ENCODE measurements around the gene FBN1. TPM values are rescaled to one million over a fixed set of nuclear protein-coding genes. Genes with fewer than 3 reads are reported as not detected.

Gene FBN1
- total RNA-seq, 1 experiment from 2014 or later: 6.7 TPM

DNA sequence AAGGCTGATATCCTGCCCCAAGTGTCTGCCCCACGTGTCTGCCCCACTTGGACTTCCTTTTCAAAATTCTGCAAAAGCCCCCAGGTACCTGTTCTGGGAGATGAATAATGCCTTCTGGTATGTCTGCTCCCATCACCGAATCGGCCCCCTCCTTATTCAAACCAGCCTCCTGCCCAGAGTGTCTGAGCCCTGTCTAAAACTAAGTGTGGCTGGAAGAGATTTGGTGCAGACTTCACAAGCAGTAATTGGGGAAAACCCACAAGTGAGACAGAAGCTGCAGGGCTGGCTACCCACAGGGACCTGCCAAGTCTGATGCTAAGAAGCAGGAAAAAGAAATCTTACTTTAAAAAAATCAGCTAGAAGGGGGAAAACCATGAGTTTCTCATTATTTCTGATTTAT is 229.2 kb downstream of the FBN1 start:
- Histone ChIP-seq H3K27ac (ENCODE audit: low read length) (peak overlapping the region; percentile 92; the same call in 1 of the 2 replicates), H3K9me2 (replicated peaks; ENCODE audit: low read length) (no peaks in the 10 kb centered on the region), H3K4me1 (ENCODE audit: insufficient read depth, low read length) (peaks cover 26% of the 10 kb centered on the region), H3K27me3 (ENCODE audit: low read length) (no peaks in the 10 kb centered on the region), H3K9me3 (ENCODE audit: low read length) (no peaks in the 10 kb centered on the region), H3K36me3 (ENCODE audit: low read depth, low read length) (no peaks in the 10 kb centered on the region), H2AFZ (ENCODE audit: low read length) (no peak overlapping the region), H3F3A (ENCODE audit: low read length, unreplicated experiment) (no peaks in the 10 kb centered on the region), H3K79me2 (ENCODE audit: low read length) (no peaks in the 10 kb centered on the region), H4K20me1 (ENCODE audit: low read length) (no peaks in the 10 kb centered on the region), H3K9ac (ENCODE audit: low read length) (no peak overlapping the region), H3K4me3 (ENCODE audit: low read length) (no peak overlapping the region), H3K4me2 (ENCODE audit: low read length) (no peak overlapping the region)
- no peak for ATAC-seq
- ChIA-PET CTCF (no interaction called here), POLR2A (ENCODE audit: unreplicated experiment) (no interaction called here)
- BruUV-seq (replicated peaks): no TSS peak
- TF ChIP-seq, protein P1, sequence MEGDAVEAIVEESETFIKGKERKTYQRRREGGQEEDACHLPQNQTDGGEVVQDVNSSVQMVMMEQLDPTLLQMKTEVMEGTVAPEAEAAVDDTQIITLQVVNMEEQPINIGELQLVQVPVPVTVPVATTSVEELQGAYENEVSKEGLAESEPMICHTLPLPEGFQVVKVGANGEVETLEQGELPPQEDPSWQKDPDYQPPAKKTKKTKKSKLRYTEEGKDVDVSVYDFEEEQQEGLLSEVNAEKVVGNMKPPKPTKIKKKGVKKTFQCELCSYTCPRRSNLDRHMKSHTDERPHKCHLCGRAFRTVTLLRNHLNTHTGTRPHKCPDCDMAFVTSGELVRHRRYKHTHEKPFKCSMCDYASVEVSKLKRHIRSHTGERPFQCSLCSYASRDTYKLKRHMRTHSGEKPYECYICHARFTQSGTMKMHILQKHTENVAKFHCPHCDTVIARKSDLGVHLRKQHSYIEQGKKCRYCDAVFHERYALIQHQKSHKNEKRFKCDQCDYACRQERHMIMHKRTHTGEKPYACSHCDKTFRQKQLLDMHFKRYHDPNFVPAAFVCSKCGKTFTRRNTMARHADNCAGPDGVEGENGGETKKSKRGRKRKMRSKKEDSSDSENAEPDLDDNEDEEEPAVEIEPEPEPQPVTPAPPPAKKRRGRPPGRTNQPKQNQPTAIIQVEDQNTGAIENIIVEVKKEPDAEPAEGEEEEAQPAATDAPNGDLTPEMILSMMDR (conservative IDR thresholded peaks at IDR 0.05; ENCODE audit: low read depth, low read length): no peak
- TF ChIP-seq EZH2 (IDR thresholded peaks at IDR 0.05; ENCODE audit: low read length, unreplicated experiment) (no peak), EZH2phosphoT487 (IDR thresholded peaks at IDR 0.05; ENCODE audit: borderline replicate concordance, low read length) (no peak)
- no peak for DNase-seq
- intact Hi-C loops (cut with micrococcal nuclease): loop anchor here (5.0 kb wide), 1 partner anchor 46 kb away; no protein-coding TSS in a partner anchor

DNA sequence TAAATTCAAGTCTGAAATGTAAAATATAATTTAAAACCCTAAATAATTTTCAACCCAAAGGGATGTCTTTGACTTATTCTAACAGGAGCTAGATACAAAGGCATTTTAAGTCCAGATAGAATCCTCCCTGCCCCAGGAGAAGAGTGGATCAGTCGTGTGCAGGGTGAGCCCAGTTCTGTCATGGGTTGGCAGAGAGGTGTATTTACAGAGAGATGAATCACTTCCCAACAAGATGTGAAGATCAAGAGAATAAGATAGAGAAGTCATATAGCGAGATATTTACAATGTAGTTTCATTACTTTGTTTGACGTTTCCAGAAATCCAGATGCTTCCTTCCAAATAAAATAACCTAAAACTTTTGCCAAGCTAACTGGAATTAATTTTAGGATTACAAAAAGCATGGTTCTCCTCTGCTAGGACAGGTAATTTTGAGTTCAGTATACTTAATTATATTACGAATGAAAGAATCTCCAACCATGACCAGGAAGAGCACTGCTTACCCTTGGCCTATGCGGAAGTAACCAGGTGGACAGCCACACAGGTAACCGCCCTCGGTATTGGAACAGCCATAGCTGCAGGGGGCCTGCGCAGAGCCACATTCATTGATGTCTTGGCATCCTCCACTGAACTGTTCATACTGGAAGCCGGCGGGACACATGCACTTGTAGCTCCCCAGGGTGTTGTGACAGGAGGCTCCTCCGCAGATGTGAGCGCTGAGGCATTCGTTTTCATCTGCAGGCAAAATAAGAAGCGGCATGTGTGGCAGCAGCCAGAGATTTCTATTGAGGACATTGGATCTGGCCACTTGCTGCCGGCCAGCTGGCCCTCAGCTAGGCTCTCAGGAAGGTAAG is 230.2 kb downstream of the FBN1 start:
- H3K4me2 ChIP-seq (ENCODE audit: low read length): peak overlapping the region; percentile 67

More for the DNA sequence above, 230.2 kb downstream of the FBN1 start:
- ChIA-PET CTCF (no interaction called here), POLR2A (ENCODE audit: unreplicated experiment) (interaction anchor here (0.6 kb wide), 1 partner anchor 21 kb away, joined by 3 read pairs; no protein-coding TSS in a partner anchor)
- DNase-seq: peak; percentile 89
- Histone ChIP-seq H3K27me3 (ENCODE audit: low read length) (no peaks in the 10 kb centered on the region), H3K79me2 (ENCODE audit: low read length) (no peaks in the 10 kb centered on the region), H3K9me3 (ENCODE audit: low read length) (no peaks in the 10 kb centered on the region), H3K27ac (ENCODE audit: low read length) (peak overlapping the region; percentile 92), H3K9me2 (replicated peaks; ENCODE audit: low read length) (no peaks in the 10 kb centered on the region), H3F3A (ENCODE audit: low read length, unreplicated experiment) (no peaks in the 10 kb centered on the region), H3K9ac (ENCODE audit: low read length) (peak overlapping the region; percentile 60), H2AFZ (ENCODE audit: low read length) (peak overlapping the region; percentile 8; the same call in 1 of the 2 replicates), H4K20me1 (ENCODE audit: low read length) (no peaks in the 10 kb centered on the region), H3K4me1 (ENCODE audit: insufficient read depth, low read length) (peaks cover 26% of the 10 kb centered on the region), H3K4me3 (ENCODE audit: low read length) (peak overlapping the region; percentile 40; the same call in 1 of the 2 replicates), H3K36me3 (ENCODE audit: low read depth, low read length) (no peaks in the 10 kb centered on the region)
- TF ChIP-seq EZH2 (IDR thresholded peaks at IDR 0.05; ENCODE audit: low read length, unreplicated experiment): no peak
- TF ChIP-seq, protein P1 (conservative IDR thresholded peaks at IDR 0.05; ENCODE audit: low read depth, low read length): no peak
- TF ChIP-seq EZH2phosphoT487 (IDR thresholded peaks at IDR 0.05; ENCODE audit: borderline replicate concordance, low read length): no peak
- intact Hi-C loops (cut with micrococcal nuclease): loop anchor here (5.0 kb wide), 1 partner anchor 47 kb away; no protein-coding TSS in a partner anchor
- no TSS peak for BruUV-seq (replicated peaks)
- peak; percentile 96 for ATAC-seq
